ENCODE results near the gene SRRM3.

DNA sequence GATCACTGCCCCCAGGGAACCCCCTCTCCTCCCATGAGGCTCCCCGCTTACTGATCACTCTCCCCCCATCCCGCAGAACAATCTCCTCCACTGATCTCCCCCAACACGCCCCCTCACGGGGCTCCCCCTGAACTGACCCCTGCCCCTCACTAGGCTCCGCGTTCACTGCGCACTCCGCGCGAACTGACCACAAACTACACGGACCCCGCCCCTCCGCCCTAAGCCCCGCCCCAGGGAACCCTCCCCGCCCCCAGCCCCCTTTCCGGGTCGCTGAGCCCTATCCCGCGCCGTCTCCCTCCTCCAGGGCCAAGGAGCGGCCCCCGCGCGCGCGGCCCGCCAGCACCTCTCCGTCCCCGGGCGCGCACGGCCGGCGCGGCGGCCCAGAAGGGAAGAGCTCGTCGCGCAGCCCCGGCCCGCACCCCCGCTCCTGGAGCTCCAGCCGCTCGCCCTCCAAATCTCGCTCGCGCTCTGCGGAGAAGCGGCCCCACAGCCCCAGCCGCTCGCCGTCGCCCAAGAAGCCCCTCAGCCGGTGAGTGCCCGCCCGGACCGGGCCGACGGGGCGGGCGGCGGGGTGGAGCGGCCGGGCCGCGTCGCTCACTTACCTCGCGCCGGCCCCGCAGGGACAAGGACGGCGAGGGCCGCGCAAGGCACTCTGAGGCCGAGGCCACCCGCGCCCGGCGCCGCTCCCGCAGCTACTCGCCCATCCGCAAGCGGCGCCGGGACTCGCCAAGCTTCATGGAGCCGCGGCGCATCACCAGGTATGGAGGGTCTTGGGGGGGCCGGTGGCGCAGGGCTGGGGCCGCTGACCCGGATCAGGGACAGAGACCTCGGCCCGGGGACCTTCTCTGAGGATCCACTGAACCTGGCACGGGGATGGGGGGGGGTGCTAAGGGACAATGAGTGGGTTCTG lies 80.9 kb downstream of the SRRM3 start:
- TF ChIP-seq REST (IDR thresholded peaks at IDR 0.05; ENCODE audit: insufficient read depth in 1 of 2, low read depth in 2 of 2, low read length in 2 of 2) (no peak), POLR2AphosphoS5 (IDR thresholded peaks at IDR 0.05; ENCODE audit: low read depth, low read length) (no peak)
